HL-60 (cell line): ENCODE measurements around the gene TBL1X.

Experiments used
- DNase-seq, 2 experiments: peaks; one replicate each; pipeline ENCODE4 v3.0.0-alpha.2; 2010 to 2020; ENCODE audit warnings: low read depth in 1 of 2, low spot score in 1 of 2
- H3K27ac ChIP-seq: fragments of 250-450 bp; sonication (Bioruptor Pico); replicated peaks from 2 replicates; pipeline ENCODE4 v1.5.1; 2020; ENCODE audit warnings: mild to moderate bottlenecking, moderate library complexity
- H3K27me3 ChIP-seq: fragments of 250-450 bp; sonication (Bioruptor Pico); 2 replicates; pipeline ENCODE4 v1.5.1; 2021; ENCODE audit warnings: mild to moderate bottlenecking, moderate library complexity; ENCODE audit not compliant: insufficient read depth, poor library complexity, severe bottlenecking
- H3K4me3 ChIP-seq: replicated peaks from 2 replicates; pipeline ENCODE4 v1.5.1; 2011; ENCODE audit warnings: mild to moderate bottlenecking, control low read depth, low read length; ENCODE audit not compliant: insufficient read depth
- CTCF ChIP-seq: IDR thresholded peaks from one replicate; pipeline ENCODE4 v1.5.1; 2011; ENCODE audit warnings: low read length, control low read depth, inconsistent platforms; ENCODE audit not compliant: insufficient read depth
- GABPA ChIP-seq: IDR thresholded peaks from 2 replicates; pipeline ENCODE4 v1.6.1; 2012; ENCODE audit warnings: low read depth
- POLR2AphosphoS5 ChIP-seq: IDR thresholded peaks from 2 replicates; pipeline ENCODE4 v1.6.1; 2012; ENCODE audit warnings: low read depth
- REST ChIP-seq: IDR thresholded peaks from 2 replicates; pipeline ENCODE4 v1.6.1; 2012; ENCODE audit warnings: low read depth; ENCODE audit not compliant: insufficient replicate concordance
- SPI1 ChIP-seq: IDR thresholded peaks from 2 replicates; pipeline ENCODE4 v1.6.1; 2012; ENCODE audit warnings: low read depth, mild to moderate bottlenecking, borderline replicate concordance

The TBL1X gene

GRCh38 chrX:9785944-9786797 lies 321.3 kb downstream of the TBL1X start, which contains the start of gene SHROOM2:
Gene SHROOM2, plus strand, starts transcription at chrX:9786429. Its CDS starts 117 bp downstream, at chrX:9786546.
- H3K27me3 ChIP-seq = peaks cover 21% of the 10 kb centered on the region
- H3K27ac ChIP-seq = no peak within 1 kb of the TSS
- no peak for DNase-seq
- H3K4me3 ChIP-seq = no peak within 1 kb of the TSS
- TF ChIP-seq POLR2AphosphoS5 = no peak
- TF ChIP-seq REST = no peak
- TF ChIP-seq SPI1 = no peak
- TF ChIP-seq CTCF = no peak
- no peak for TF ChIP-seq GABPA

- TF ChIP-seq REST (no peak), POLR2AphosphoS5 (no peak), GABPA (no peak), SPI1 (no peak), CTCF (no peak)
- no peak for DNase-seq
- H3K27ac ChIP-seq = no peak overlapping the region
- H3K4me3 ChIP-seq = no peak overlapping the region
- peaks cover 21% of the 10 kb centered on the region for H3K27me3 ChIP-seq
These were observed 322.2 kb downstream of the TBL1X start for GRCh38 chrX:9786798-9787635.

GRCh38 chrX:9788911-9789310 lies 324.1 kb downstream of the TBL1X start:
- DNase-seq = no peak
- no peak for TF ChIP-seq CTCF
- no peak for TF ChIP-seq REST
- no peak for TF ChIP-seq GABPA
- no peak for TF ChIP-seq SPI1
- TF ChIP-seq POLR2AphosphoS5 = no peak
- Histone ChIP-seq H3K27ac (no peak overlapping the region), H3K27me3 (peaks cover 21% of the 10 kb centered on the region), H3K4me3 (no peak overlapping the region)
